NOMO-1 treated with DMSO at 0.1 percent for 48 hours (cell line): Measurements from ENCODE around the gene MAN1C1.
"Not testable (repeated sequence)": the region's sequence is repeated elsewhere in the genome, so short reads cannot be mapped to it uniquely, and the experiment has no call there.

ENCODE experiments used
- DNase-seq: peaks from one replicate; lab custom pipeline; 2025; ENCODE audit not compliant: unreplicated experiment; lab: John Stamatoyannopoulos, UW

MAN1C1 gene

DNA sequence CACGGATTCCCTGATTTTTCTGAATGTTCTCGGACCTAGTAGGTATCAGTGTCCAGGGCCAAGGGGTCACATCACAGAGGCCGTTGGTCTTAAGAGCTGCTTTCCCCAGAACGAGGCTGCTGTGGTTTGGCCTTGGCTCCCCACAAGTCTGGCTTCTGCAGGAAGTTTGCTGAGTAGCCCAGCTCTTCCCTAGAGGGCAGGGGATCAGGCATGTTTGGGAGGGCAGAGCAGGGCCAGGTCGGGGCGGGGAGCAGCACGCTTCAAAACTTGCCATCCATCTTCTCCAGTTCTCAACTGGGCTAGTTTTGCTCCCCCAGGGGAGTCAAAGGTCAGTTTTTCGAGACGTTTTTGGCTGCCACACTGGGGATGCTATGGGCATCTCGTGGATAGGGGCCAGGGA, 37.0 kb downstream of the MAN1C1 start:
- DNase-seq: no peak

DNA sequence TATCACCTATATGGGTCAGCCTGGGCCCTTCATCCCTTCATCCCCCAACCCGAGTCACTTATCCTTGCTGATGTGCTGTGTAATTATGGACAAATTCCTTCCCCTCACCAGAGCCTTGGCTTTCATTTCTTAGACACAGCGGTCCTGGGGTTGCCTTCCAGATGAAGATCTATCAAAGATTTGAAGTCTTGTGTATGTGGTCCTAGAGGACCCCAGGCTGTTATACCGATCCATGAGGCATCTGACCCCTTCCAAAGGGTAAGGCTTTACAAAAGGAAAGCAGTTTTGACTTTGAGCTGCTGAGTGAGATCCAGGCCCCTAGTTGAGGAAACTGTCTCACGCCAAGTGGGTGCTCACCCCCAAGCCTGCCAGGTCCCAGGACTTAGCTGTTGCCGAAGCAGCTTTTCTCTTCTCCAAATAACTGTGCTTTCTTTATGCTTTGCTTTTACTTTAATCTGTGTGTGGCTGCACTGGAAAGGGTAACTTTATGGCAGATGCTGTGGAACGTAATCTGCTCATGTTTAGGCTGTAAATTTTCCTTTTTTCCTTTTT, 37.6 kb downstream of the MAN1C1 start:
- no peak for DNase-seq

DNA sequence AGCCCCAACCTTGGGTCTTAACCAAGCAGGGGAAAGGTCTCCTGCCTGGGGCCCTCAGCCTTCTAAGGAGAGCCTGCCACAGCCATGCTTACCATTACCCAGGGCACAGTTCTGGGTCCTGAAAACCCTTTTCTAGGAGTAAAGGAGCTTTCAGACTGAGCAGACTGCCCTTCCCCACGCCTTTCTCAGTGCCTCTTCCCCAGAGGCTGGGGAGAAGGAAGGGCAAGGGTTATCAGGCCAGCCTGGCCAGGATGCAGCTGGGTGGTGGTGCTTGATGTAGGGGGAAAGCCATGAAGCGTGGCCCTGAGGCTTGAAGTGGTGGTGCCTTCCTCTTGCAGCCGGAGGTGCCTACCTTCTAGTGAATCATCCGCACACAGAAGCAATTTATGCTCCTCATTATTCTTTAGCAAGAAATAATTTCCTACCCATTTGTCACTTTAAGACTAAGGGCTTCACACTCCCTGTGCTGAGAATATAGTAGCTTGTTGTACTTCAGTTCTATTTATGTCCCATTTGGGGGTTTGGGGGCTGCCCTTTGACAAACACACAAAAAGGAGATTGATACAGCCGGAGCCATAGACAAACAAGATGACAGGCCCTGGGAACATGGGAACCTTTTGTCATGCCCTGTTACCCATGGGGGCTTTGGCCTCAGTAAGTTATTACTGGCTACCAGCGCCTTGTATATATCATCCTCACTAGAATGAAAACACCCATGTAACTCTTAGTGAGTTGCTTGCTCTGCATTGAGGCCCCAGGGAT, 40.7 kb downstream of the MAN1C1 start:
- DNase-seq: no peak

DNA sequence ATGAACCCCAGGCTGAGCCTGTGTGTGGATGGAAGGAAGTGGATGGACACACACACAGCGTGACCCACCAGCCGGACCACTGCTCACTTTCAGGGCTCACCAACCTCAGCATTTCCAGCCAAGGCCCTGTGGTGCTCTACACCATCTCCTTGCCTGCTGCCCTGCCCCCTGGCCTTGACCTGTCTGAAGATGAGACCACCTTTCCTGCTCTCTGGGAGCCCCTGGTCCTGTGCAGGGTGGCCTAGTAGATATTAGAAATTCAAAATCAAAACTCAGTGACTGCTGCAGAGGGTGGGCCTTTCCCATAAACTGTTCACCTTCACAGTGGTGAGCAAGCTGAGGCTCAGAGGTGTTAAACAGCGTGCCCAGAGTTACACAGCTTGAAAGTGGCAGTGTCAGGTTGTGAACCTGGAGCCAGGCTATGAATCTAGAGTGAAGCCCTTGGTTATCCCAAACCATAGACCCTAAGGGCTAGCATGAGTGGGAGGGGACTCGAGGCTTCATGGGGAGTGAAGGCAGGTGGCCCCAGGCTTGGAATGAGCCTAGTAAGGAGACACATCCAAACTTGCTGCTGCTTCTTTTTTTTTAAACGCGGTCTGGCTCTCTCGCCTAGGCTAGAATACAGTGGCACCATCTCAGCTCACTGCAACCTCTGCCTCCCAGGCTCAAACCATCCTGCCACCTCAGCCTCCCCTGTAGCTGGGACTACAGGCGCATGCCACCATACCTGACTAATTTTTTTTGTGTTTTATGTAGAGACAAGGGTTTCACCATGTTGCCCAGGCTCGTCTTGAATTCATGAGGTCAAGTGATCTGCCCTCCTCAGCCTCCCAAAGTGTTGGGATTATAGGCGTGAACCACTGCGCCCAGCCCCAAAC, 41.5 kb downstream of the MAN1C1 start:
- DNase-seq: no peak

DNA sequence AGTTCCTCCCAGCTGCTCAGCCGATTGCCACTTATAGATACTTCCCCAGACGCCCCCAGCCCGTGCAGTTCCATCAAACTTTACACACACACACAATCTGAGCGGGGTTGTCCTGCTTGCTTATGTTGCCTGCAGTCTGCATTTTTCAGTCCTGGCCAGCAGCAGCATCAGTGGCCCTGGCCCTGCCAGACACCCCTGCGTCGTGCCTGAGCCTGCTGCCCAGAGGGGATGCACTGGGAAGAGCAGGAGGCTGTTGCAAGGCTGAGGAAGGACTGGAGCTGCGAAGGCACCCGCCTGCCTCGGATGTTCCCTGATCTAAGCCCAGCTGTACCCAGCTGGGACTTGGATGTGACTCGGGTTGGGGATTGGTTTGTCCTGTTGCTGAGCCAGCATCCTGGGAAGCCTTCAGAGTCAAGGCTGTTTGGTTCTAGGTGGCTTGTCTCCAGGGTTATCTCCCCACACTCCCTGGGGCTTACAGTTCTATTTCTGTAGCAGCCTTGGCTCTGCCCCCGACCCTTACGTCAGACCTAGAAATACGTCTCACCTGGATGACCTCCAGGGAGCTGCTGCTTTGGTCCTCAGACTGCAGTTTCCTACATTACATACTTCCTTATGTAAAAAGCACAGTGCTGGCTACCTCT, 42.3 kb downstream of the MAN1C1 start:
- no peak for DNase-seq

DNA sequence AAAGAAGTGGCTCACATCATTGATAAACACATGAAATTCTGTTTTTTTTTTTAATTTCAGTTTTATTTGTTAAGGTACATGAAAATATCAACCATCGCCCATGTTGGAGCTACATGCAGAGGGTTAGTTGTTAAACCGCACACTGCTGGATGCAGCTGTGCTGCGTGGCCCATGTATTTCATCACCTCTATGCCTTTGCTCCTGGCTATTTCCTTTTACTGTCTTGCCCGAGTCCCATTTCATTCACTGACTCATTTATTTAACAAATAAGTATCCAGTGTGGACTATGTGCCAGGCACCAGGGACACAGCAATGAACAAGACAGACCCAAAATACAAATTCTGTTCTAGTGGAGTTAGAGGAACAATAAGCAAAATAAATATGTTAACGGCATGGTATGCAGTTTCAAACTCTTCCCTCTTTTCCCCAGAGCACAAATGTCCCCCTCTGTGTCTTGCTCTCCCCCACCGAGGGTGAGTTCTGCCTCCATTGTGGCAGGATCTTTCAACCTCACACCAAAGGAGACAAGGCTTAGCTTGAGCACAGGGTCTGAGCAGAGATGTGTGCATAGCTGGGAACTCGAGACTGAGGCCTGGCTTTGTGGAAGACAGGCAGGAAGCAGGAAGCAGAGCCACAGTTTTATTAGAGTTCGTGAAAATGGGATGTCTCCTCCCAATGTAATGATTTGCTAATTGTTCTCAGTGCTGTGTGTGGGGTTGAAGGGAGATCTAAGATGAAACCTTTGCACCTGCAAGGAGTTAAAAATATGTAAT, 44.6 kb downstream of the MAN1C1 start:
- DNase-seq: no peak

DNA sequence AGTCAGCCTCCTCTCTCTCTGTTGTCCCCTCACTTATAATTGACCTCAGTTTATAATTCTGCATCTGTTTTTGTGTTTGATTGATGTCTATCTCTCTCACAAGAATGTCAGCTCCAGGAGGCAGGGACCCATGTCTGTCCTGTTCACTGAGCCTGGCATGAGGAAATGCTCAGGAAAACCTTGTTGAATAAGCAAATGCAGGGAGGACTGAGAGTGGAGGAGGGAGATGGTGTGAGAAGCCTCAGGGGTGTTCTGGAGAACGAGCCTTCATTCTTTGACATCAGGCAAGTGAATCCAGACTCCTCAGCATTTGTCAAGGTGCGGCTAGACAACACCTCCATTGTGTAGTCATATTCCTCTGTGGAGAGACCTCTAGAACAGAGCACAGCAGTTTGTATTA, 45.5 kb downstream of the MAN1C1 start:
- no peak for DNase-seq

DNA sequence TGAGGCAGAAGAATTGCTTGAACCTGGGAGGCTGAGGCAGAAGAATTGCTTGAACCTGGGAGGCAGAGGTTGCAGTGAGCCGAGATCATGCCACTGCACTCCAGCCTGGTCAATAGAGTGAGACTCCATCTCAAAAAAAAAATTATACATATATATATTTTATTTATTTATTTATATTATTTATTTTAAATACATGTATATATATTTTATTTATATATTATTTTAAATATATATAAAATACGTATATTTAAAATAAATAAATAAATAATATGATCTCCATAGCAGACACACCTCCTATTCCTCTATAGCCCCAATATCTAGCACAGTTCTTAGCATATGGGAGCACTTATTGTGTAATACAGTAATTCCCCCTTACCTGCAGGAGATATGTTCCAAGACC, 46.4 kb downstream of the MAN1C1 start:
- DNase-seq: not testable (repeated sequence)

DNA sequence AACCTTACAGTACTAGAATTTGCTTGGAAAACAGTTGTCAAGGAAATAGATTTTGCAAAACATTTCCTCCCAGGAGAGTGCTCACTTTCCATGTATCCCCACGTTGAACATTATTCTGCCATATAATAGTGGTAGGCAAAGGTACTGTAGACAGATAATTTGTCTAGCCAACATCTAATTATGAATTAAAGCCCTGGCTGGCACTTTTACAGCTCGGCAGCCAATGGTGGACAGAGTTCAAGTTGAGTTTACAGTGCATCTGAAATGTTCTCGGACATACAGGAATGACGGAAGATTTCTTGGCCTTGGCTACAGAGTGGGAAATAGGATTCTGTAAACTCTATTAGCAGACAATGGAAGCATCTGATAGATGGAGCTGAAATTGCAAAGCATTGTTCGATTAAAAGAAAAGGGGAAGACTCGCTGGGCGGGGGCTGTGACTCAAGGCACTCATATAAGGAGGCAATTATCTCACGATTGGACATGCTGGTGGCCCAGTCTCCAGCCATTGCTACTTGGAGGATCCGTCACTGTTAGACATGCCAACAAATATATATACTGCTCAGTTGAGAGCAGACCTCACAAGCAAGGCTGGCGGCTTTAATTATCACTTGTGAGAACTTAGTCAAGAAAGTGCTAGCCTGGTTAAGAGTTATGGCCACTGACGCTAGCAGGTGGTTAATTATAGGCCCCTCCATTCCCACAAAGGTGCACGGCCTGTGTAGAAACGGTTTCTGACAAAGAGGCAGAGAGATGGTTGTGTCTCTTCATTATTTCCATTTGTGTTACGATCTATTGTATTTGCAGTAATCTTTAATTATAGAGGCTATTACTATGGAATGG, 48.0 kb downstream of the MAN1C1 start:
- no peak for DNase-seq

DNA sequence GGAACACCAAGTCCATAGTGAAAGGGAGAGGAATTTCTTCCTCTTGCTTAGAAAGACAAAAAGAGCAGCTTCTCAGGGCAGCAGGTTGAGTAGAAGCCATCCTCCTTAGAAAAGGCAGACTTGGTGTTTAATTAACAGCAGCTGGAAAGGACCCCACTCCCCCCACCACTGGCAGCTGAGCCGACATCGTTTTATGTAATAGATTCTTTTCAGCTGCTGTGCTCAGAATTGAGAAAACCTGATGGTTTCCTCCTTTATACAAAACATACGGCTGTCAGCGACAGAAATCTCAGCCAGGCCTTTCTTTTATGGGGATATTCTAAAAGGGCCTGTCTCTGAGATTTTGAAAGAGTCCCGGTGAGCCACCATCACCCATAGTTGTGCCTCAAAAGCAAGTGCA, 49.9 kb downstream of the MAN1C1 start:
- DNase-seq: no peak

DNA sequence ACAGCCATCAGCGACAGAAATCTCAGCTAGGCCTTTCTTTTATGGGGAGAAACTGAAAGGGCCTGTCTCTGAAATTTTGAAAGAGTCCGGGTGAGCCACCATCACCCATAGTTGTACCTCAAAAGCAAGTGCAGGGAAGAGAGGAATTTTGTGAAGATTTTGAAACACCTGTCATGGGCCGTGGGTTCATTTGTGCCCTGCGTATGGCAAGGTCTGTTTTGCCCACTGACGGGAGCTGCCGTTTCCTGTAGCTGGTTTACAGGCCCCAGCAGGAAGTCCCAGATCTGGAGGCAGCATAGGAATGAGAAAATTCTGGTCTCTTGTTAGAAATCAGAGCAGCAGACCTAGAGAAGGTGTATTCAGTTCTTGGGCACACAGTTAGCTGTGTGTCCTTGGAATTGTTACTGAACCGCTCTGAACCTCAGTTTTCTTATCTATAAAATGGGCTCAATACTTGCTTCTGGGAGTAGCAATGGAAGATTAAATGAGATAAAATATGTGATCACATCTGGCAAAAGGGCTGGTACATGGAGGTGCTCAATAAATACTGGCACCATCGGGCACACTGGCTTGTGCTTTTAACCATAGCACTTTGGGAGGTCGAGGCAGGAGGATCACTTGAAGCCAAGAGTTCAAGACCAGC, 52.5 kb downstream of the MAN1C1 start:
- DNase-seq: no peak

DNA sequence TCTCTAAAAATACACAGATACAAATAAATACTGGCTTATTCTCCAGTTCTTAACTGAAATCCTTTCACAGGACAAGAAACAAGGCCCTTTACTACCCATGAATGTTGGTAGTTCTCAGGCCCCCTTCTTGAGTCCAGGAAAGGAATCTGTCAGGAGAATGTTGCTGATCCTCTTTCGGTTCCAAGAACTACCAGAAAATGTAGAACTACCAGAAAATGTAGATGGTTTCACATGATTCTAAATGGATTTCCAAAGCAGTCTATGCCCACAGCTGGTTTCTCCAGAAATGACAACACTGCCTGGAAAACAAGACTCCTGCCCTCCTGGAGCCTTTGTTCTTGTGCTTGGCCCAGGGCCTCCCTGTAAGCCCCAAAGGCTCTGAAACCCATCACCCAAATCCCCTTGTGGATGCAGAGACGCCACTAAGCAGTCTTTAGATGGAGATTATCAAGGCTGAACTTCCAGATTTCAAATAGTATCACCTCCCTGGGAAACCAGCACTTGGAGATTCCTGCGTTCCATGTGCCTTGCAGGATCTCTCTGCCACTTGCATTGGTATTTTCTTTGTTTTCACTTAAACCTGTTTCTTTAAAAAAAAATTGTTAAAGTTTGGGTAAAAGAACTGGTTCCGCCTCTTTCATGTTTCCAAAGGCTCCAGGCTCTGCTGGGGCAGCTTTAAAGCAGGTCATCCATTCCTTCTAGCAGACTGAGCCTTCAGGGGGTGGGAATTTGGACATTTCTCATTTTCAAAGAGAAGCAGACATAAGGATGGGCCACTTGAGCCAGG, 53.4 kb downstream of the MAN1C1 start:
- no peak for DNase-seq

DNA sequence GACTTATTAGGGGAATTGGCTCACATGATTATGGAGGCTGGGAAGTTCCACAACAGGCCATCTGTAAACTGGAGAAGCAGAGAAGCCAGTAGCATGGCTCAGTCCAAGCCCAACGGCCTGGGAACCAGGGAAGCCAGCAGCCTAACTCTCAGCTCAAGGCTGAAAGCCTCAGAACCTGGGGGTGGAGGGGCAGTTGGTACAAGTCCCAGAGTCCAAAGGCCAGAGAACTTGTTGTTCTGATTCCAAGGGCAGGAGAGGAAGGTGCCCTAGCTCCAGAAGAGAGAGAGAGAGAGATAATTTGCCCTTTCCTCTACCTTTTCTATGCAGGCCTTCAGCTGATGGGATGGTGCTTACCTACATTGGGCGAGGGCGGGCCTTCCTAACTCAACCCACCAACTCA, 55.3 kb downstream of the MAN1C1 start:
- DNase-seq: no peak

DNA sequence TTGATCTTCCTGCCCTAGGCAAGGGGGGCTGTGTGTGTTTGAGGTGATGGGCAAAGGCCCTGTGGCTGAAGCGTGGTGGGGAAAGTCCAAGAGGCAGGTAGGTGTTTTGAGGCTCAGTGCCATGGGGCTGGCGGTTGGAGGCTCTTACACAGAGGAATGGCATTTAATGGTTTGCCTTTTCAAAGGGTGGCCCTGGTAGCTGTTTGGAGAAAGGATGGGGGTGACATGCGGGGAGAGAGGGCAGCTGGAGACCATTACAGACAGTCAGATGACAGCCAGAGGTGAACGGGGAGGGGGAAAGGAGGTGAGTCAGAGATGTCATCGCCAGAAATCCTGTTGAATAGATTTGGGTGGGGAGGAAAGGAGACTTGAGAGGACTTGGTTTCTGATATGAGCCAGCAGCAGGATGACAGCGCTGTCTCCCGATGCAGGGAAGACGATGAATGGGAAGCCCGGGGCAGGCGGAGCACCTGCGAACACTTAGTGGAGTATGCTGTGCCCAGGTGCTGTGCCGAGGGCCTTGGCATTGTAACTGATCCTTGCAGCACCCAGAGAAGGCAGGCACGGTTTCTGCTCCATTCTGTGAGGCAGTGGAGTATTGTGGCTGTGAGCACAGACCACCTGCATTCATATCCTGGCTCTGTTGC, 56.3 kb downstream of the MAN1C1 start:
- DNase-seq: no peak

DNA sequence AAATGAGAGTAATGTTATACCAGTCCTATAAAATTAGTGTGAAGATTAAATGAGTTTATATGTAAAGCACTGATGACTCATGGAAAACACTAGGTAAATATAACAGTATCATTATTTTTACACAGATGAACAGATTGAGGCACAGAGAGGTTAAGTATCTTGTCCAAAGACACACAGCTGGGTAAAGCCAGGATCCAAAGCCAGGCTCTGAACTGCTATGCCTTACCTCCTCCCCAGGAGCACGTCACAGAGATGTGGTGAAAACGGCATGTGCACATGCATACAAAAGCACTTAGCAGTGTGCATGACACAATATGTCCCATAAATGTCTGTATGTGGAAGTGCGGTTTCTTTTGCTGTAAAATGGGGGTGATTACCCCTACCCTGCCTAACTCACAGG, 56.9 kb downstream of the MAN1C1 start:
- no peak for DNase-seq

DNA sequence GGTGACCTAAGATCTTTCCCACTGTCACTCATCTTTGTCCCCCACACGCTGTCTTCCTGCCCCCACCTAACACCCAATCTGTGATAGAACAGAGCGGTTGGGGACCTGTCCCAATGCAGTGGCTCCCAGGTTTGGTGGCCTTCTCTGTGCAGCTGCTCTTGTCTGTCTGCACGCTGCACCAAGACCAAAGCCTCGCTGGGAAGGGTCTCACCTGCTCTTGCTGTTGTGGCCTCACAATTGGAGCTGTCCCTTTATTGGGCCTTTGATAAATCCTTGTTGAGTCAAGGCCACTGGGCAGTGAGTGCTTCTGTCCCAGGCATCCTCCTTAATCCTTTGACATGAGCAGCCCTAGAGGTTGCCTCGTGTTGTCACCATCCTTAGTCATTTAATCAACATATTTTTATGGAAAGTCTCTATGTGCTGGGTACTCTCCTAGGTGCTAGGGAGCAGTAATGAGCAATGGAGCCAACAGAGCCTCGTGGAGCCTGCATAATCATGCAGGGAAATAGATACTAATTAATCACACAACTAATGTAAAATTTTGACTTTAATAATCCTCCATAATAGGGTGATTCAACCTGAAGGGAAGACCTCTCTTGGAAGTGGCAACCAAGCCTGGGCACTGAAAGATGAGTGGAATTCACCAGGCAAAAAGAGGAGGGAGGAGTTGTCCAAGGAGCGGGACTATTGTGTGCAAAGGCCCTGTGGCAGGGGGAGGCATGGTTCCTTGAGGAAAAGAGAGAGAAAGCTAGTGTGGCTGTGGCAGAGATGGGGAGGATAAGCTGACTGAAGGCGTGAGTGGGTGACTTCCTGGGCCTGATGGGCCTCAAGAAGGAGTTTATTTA, 57.6 kb downstream of the MAN1C1 start:
- no peak for DNase-seq

DNA sequence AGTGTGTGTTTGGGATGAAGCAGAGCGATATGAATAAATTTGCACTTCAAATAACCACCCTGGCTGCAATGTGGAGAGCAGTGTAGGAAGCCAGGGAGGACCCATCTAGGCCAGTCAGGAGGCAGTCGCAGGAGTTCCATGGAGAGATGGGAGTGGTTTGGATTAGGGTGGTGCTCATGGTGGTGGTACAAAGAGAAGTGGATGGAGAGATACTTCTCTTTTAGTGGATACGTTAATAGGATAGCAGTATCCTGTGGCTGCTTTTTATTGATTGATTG, 58.2 kb downstream of the MAN1C1 start:
- no peak for DNase-seq
